GM12891 (cell line): ENCODE measurements around the gene STT3A.

Experiments
- DNase-seq: peaks from one replicate; pipeline ENCODE4 v3.0.0; 2011; ENCODE audit warnings: low spot score; ENCODE audit not compliant: insufficient read length
- FAIRE-seq: peaks from 2 replicates; lab custom pipeline; 2011; peaks lifted over from hg19 to GRCh38; lab: Jason Lieb, UNC
- PAX5 ChIP-seq: IDR thresholded peaks from 2 replicates; pipeline ENCODE4 v1.6.1; 2011; ENCODE audit warnings: low read length, moderate library complexity, mild to moderate bottlenecking; ENCODE audit not compliant: insufficient read depth, severe bottlenecking
- POLR2A ChIP-seq: IDR thresholded peaks from 2 replicates; pipeline ENCODE4 v1.6.1; 2011; ENCODE audit warnings: low read depth, low read length, control low read depth
- POLR2AphosphoS5 ChIP-seq: IDR thresholded peaks from 2 replicates; pipeline ENCODE4 v1.6.1; 2011; ENCODE audit warnings: low read depth, low read length, control low read depth
- POU2F2 ChIP-seq: IDR thresholded peaks from 2 replicates; pipeline ENCODE4 v1.6.1; 2011; ENCODE audit warnings: low read depth, mild to moderate bottlenecking, control low read depth, low read length, moderate library complexity
- SPI1 ChIP-seq: IDR thresholded peaks from 2 replicates; pipeline ENCODE4 v1.6.1; 2011; ENCODE audit warnings: low read depth, low read length, control low read depth
- TAF1 ChIP-seq: IDR thresholded peaks from 2 replicates; pipeline ENCODE4 v1.6.1; 2011; ENCODE audit warnings: low read depth, low read length, control low read depth

The STT3A gene

DNA sequence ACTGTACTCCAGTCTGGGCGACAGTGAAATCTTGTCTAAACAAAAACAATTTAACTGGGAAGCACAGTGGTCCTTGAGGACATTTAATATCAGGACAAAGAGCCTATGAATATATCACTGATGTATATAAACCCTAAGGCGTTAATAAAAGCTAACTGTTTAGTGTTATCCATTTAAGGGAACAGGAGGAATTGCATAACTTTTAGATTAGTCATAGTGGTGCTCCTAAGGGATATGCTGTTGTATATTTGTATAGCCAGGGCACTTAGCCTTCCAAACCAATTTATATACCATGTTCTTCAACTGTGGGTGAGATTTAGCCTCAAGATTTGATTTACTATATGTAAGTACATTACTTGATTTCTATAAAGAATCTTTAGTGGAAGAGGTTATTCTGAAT is 29.3 kb downstream of the STT3A start:
- FAIRE-seq (no peak), DNase-seq (no peak)
- no peak for TF ChIP-seq SPI1
- no peak for TF ChIP-seq PAX5
- TF ChIP-seq TAF1, result no peak
- no peak for TF ChIP-seq POU2F2
- no peak for TF ChIP-seq POLR2AphosphoS5
- TF ChIP-seq POLR2A, result no peak

DNA sequence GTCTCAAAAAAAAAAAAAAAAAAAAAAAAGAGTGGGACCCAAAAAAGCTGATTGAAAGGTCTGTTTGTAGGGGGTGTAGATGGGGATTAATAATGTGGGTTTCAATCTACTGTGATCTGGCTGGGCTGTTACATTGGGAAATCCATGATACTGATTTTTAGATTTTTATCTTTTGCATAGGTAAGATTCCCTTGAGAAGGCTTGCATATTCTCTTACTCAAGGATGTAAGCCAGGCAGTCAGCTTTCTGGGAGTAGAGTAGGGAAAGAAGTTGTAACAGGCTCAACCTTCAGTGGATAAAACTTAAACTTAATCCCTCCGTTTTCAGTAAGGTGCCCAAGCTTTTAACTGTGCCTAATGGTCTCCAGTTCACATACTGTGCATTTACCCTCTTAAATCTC is 30.4 kb downstream of the STT3A start:
- no peak for DNase-seq
- no peak for FAIRE-seq

DNA sequence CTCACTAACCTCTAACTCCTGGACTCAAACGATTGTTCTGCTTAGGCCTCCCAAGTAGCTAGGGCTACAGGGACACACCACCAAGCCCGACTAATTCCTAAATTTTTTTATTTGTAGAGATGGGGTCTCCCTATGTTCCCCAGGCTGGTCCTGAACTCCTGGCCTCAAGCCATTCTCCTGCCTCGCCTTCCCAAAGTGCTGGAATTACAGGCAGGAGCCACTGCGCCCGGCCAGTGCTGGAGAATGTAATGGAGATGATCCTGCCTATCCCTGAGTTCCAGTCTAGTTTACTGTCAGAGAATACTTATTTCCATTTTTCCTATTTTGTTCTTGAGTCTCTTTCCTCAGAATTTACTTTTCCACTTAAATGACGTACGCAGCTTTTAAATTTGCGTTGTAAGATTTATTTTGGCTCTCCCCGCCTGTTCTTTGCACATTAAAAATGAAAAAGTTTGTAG is 32.1 kb downstream of the STT3A start, which contains the start of gene CHEK1:
Gene CHEK1 (plus strand): TSS at position 408 of the 458 bp plus-strand sequence. CDS start 1,606 bp downstream, outside the sequence.
- DNase-seq, result no peak
- TF ChIP-seq POLR2AphosphoS5 (no peak), POU2F2 (no peak), SPI1 (no peak), POLR2A (no peak), TAF1 (no peak), PAX5 (no peak)
- FAIRE-seq, result no peak

More for the DNA sequence above, 30.4 kb downstream of the STT3A start:
- TF ChIP-seq POLR2AphosphoS5 (no peak), SPI1 (no peak), POLR2A (no peak), POU2F2 (no peak)

DNA sequence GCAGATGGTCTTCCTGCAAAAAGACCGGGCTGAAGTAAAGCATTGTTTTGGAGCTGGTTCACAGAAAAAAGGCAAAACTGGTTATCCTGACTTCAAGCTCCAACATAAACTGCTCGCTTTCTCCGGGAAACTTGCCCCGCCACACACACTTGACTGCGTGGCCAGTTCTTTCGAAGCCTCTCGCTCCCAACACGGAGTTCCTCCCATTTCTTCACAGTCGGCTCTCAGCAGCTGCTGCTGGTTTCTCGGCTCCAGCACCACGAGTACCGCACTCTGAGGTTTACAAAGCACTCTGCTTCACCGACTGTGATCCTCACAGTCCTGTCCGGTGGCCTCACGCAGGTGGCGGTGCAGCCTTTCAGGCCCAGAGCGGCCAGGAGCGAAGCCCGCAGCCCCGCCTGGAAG is 32.6 kb downstream of the STT3A start:
- FAIRE-seq (no peak), DNase-seq (no peak)
- no peak for TF ChIP-seq PAX5
- TF ChIP-seq TAF1, result no peak
- TF ChIP-seq POLR2A, result no peak
- TF ChIP-seq SPI1, result 0 out of 2 replicates have a peak, but pooled peaks have one; percentile 6
- TF ChIP-seq POU2F2, result no peak
- peak; percentile 69; the same call in 1 of the 2 replicates for TF ChIP-seq POLR2AphosphoS5

GRCh38 chr11:125625630-125626287 is 33.1 kb downstream of the STT3A start:
- FAIRE-seq (peak; percentile 96), DNase-seq (peak; percentile 66)
- TF ChIP-seq PAX5, result no peak
- no peak; the same call in 1 of the 2 replicates for TF ChIP-seq POU2F2
- peak; percentile 78; the same call in 1 of the 2 replicates for TF ChIP-seq POLR2AphosphoS5
- TF ChIP-seq POLR2A, result peak; percentile 82
- no peak for TF ChIP-seq SPI1
- TF ChIP-seq TAF1, result peak; percentile 94

- TF ChIP-seq PAX5, result no peak
- TF ChIP-seq SPI1, result no peak
- TF ChIP-seq POLR2AphosphoS5, result no peak
- TF ChIP-seq POU2F2, result no peak
- no peak for TF ChIP-seq TAF1
- no peak for TF ChIP-seq POLR2A
- FAIRE-seq (peak; percentile 54), DNase-seq (peak; percentile 10)
Observed at GRCh38 chr11:125626288-125626950, 33.8 kb downstream of the STT3A start.

GRCh38 chr11:125627236-125627910 is 34.7 kb downstream of the STT3A start:
- DNase-seq (no peak), FAIRE-seq (no peak)
- TF ChIP-seq POLR2AphosphoS5 (no peak), SPI1 (no peak), POLR2A (no peak), POU2F2 (no peak), PAX5 (no peak), TAF1 (no peak)

- FAIRE-seq (no peak), DNase-seq (no peak)
- TF ChIP-seq POLR2AphosphoS5 (no peak), POLR2A (no peak)
Observed at GRCh38 chr11:125637840-125638239, 45.2 kb downstream of the STT3A start.

GRCh38 chr11:125638315-125638714 is 45.7 kb downstream of the STT3A start:
- FAIRE-seq (no peak), DNase-seq (no peak)
- TF ChIP-seq POLR2A (no peak), TAF1 (no peak), PAX5 (no peak), POLR2AphosphoS5 (no peak), SPI1 (no peak), POU2F2 (no peak)
